OCI-LY3 (cell line): ENCODE results near the gene NAPB.

Experiments used
- CTCF ChIP-seq: fragments of 200-600, 300-600 bp; sonication (generic); IDR thresholded peaks from 2 replicates; pipeline ENCODE4 v1.5.1; 2014; ENCODE audit warnings: antibody characterized with exemption, low read length, low read depth
- EZH2phosphoT487 ChIP-seq: fragments of 200-600 bp; shearing (Covaris generic); IDR thresholded peaks from 2 replicates; pipeline ENCODE4 v1.6.1; 2018; ENCODE audit warnings: antibody characterized with exemption, mixed run types, low read depth

- TF ChIP-seq CTCF (no peak), EZH2phosphoT487 (no peak)
Observed at GRCh38 chr20:23391707-23392310, 29.5 kb downstream of the NAPB start.
